HCEC 1CT (cell line): ENCODE results near the gene ARHGAP26.
"Not testable (repeated sequence)": the region's sequence is repeated elsewhere in the genome, so short reads cannot be mapped to it uniquely, and the experiment has no call there.

Source experiments
- DNase-seq: peaks from one replicate; pipeline ENCODE4 v3.0.0-alpha.2; 2017

ARHGAP26 gene

GRCh38 chr5:142939884-142940283 is 169.7 kb downstream of the ARHGAP26 start:
- no peak for DNase-seq

- no peak for DNase-seq
These were observed 171.1 kb downstream of the ARHGAP26 start for GRCh38 chr5:142941245-142941644.

GRCh38 chr5:142942901-142943300 is 172.7 kb downstream of the ARHGAP26 start:
- no peak for DNase-seq

- DNase-seq, result peak; percentile 75
These were observed 174.0 kb downstream of the ARHGAP26 start for GRCh38 chr5:142944140-142944539.

DNA sequence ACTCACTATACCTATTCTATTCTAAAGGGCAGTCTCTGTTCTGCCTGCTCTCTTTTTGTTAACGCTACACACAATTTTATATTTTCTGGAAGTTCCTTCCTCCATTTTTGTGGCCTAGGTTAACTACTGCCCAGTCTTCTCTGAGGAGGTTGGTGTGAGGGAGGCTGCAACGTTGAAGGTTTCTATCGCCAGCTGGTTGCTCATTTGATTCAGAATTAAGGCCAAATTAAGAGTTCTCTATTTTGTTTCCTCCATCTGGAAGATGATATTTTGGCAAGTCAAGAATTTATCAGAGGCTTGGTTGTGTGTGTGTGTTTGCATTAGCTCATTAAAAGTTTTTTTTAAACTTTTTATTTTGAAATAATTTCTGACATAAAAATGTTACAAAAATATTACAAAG is 175.1 kb downstream of the ARHGAP26 start:
- DNase-seq, result no peak

DNA sequence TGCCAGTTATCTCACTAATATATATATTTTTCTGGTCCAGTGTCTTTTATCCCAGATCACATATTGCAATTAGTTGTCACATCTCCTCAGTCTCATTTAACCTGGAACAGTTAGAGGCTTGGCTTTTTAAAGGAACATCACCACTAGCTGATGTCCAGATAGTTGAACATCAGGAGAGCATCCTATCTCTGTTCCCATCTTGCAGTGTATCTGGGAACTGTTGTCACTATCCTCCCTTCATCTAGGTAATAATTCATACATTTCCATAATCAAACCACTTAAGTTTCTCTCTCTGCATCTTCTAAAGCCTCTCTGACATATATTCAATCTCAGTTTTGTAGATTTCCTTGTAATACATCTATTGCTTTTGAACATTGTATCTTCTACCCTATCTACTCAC is 175.7 kb downstream of the ARHGAP26 start:
- DNase-seq, result no peak

DNA sequence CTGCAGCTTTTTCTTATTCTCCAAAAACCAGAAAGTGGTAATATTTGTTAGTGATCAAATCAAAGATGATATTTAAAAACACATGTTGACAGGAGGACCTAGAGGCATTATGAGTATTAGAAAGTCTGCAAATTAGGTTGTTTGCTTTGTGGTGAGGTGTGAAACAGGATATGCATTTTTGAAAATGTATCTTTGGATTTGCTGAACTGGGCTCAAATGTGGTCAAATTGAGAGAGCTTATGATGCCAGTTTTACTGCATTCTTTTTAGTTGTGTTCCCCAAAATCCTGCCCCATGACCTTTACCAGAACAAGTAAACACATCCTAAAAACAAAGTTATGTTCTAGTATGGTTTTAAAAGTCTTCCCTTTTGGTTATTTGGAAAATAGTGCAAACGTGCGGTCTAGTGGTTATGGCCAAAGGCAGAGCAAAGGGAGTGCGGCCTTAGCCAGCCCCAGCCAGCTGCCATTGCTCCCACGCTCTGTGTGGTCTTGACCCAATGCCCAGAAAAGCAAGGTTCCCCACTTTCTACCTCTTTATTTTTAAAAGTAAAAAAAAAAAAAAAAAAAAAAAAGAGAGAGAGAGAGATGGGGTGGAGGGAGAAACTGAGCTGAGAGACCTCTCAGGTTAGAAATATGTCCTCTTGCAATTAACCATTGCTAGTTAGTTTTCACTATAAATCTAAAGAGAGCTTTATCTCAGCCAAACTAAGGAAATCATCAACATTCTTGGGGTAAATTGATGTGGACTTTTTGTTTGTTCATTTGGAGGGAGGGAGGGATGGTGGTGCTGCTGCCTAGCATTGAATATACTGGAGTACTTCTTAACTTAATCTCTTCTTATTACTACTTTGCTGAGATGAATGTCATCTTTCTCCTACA is 176.6 kb downstream of the ARHGAP26 start:
- no peak for DNase-seq

DNA sequence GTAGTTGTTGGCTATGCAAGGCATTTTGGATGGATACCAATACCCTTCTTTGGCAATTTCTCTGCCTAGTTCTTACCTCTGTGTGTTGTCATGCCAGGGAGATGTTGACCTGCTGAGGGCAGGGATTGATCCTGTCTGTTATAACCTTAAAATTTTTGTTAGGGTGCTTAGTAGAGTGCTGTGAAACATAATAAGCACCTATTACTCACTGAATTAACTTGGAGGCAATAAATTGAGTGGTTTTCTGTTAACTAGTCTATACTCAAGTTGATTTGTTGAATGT is 177.2 kb downstream of the ARHGAP26 start:
- DNase-seq, result no peak

DNA sequence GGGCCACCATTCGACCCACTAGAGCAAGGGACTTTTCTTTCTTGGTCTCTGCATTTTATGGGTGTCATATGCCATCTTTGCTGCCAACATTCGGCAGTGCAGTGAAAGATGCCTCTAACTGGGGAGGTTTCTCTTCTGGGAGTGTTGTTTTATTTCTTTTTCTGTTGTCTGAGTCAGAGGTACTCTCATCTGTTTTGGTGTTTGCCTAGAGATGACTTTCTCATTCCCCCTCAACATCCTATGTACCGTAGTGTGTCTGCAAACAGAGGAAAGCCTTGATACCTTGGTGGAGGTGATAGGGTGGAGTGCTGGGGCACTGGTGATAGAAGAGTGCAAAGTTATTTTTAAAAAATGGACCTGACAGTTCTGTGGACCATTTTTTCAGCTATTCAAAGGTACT is 182.1 kb downstream of the ARHGAP26 start:
- DNase-seq, result peak; percentile 9

- not testable (repeated sequence) for DNase-seq
These were observed 182.7 kb downstream of the ARHGAP26 start for GRCh38 chr5:142952871-142953270.

DNA sequence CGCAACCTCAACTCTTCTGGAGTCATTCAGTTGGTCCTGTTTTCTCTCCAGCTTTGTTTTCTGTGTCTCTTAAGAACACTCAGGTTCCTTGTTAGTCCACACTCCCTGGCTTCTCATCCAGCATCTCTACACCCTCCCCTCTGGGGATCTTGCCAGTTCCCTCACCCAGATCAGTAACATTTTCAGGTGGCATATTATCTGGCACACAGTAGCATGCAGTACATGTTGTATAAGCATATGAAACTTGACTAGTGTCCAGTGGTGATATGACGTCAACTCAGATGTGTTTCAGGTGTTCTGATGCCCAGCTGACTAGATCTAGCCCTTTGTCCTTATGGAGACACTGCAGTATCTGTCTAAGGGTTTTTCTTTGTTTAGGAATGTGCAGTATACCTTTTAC is 184.3 kb downstream of the ARHGAP26 start:
- no peak for DNase-seq

- no peak for DNase-seq
These were observed 185.5 kb downstream of the ARHGAP26 start for GRCh38 chr5:142955628-142956027.

DNA sequence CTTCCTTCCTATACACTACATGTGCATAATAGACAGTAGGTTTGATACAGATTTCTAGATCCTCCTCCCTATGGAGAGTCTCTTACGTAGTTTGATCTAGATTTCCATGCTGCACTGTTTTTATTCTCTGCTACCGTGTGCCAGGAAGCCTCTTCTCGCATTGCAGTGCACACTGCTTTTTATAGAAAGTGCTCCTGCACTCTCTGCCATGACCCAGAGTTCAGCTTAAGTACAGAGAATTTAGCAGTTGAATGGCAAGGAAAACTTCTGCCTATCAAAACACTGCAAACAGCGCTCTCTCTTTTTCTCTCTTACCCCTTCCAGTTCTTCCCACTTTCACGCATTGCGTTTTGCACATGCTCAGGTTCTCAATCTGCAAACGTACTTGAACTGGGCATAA is 187.4 kb downstream of the ARHGAP26 start:
- DNase-seq, result no peak

DNA sequence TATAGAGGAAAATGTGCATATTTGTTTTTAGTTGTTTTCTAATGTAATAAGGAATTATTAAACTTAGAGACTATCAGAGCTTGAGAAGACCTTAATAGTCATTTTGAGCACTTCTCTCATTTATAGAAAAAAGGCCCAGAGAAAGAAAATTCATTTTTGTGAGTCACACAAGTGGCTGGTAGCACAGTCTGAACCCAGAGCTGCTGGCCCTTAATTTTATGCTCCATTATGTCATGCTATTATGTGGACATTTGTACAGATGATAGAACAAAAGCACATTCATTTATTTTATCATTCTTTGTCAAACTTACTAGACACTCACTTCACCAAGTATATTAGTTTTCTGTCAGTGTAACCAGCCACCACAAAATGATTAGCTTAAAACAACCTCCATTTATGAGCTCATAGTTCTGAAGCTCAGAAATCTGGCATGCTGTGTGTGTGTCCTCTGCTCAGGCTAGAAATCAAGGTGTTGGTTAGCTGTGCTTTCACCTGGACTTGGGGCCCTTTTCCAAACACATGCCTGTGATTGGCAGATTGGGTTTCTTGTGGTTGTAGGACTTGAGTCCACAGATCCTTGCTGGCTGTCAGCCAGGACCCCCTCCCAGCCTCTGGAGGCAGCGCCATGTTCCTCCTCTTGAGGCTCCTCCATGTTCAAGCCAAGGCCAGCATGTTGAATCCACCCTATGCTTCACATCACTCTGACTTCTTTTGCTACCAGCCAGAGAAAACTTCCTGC is 188.9 kb downstream of the ARHGAP26 start:
- DNase-seq, result no peak

- DNase-seq, result peak; percentile 83
These were observed 189.8 kb downstream of the ARHGAP26 start for GRCh38 chr5:142959683-142960657.

- DNase-seq, result no peak
These were observed 191.4 kb downstream of the ARHGAP26 start for GRCh38 chr5:142961440-142962173.

- no peak for DNase-seq
These were observed 192.0 kb downstream of the ARHGAP26 start for GRCh38 chr5:142962174-142962533.

DNA sequence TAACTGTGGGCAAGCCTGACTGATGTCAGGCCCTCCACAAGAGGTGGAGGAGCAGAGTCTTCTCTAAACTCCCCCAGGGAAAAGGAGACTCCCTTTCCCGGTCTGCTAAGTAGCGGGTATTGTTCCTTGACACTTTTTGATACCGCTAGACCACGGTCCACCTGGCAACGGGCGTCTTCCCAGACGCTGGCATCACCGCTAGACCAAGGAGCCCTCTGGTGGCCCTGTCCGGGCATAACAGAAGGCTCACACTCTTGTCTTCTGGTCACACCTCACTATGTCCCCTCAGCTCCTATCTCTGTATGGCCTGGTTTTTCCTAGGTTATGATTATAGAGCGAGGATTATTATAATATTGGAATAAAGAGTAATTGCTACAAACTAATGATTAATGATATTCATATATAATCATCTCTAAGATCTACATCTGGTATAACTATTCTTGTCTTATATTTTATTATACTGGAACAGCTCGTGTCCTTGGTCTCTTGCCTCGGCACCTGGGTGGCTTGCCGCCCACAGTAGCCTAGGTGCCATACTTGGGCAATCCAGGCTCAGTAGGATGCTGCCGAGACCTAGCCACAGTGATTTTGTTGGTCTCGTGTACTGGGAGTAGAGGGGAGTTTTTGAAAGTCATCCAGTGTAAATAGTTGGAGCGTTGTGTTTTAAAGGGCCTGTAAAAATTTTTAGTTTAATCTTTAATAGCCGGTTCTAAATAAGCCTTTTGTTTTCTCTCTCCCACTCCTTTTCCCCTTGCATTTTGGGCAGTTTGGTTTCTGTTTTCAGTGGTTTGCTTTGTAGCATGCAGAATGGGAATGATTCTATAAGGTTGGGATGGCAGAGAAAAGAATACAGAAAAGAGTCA is 195.3 kb downstream of the ARHGAP26 start:
- not testable (repeated sequence) for DNase-seq

DNA sequence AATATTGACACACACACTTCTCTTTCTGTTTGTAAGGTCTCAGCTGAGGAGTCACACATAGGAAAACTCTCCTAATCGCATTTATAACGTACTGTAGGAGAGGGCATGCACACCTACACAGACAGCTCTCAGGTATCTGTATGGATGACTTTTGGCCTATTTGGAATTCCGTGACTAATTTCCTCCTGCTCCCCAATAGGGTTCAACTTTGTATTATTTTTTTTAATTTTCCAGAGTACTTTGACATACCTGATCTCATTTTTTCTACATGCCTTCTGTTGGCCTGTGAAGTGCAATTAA is 195.9 kb downstream of the ARHGAP26 start:
- no peak for DNase-seq

DNA sequence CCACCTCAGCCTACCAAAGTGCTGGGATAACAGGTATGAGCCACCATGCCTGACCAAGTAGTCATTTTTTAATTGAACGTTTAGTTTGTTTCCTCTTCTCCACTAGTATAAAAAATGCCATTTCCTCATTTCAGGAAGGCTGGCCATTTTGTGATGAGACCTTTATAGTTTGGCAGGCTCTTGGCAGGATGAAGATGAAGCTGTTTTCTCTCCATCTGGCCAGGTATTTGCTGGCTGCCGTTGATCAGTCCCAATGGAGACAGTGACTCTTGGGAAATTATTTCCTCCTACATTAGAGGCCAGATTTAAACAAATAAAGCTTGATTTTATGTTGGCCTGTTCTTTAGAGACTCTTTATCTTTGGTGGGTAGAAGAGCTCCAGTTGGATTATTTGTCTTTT is 199.0 kb downstream of the ARHGAP26 start:
- no peak for DNase-seq

DNA sequence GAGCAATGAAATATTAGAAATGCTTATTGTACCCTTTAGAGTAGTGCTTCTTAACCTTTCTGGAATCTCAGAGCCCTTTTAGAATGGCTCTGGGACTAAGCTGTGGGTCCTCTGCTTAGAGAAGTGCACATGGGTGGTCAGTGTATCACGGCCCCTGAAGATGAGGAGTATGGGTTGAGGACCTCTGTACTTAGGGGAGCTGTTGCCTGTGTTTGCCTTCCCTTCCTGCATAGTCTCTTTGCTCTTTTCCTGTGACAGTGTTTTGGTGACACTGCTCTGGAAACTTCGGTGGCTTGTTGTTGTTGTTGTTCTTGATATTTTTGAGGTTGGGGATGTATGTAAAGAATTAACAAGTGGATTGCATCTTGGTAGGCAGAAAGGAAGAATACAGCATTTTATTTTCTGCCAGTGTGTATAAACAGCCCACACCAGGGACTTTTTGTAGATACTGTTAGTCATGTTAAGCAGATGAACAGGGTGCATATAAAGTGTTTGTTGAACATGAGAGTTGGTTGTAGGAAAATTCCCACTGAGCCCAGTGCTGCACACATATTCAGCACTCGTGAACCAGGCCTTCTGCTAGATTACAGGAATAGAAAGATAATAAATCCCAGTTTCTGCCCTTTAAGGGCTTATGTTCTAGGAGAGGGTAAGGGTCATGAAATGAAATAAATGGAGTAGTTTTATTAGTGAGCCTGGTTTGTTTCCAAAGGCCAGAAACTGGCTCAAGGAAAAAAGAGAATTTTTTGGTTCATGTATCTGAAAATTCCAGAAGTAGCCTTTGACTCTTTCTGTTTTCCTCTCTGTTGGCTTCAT is 199.7 kb downstream of the ARHGAP26 start:
- DNase-seq, result no peak
